GM21737 (cell line): ENCODE measurements around the gene POLG2.

Experiments used
- ATAC-seq: cut with Tn5 transposase; IDR thresholded peaks from one replicate; pipeline ENCODE4 v1.9.1; 2021; ENCODE audit warnings: mild to moderate bottlenecking, moderate library complexity; ENCODE audit not compliant: unreplicated experiment

POLG2 gene

DNA sequence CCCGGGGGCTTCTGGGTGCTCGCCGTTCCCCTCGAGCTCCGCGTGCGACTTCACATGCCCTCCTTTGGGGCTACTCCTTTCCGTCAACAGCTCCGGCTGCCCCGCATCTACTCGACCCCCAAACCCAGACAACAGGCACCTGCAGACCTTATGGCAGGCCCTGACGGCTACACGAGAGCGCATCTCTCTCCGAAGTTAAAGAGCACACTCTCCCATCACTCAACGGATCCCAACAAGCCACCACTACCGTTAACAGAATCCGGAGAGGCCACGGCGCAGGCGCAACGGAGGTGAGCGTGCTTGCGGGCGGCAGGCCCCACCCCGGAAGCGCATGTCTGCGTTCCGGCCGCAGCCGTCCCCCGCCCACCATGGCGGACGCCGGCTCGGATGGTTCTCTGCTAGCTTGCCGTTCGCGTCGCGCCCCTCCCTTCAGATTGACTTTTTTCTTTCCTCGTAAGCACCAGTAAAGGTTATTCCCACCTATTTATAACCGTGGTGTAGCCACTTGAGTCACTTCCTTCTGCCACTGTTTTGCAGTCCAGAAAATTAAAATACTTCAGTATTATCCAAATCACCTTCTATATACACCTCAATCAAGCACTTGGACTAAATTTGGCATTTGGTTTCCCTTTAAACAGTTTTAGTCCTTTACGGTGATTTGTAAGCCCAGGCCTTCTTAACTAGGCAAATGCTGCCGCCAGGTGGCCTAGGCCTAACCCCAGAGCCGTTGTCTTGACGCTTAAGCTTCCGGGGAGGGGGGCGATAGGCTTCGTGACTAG, at the start of gene POLG2:
POLG2 (minus strand) TSS at position 269 of the 779 bp plus-strand sequence; CDS start at position 183, 86 bp downstream.
- peak; percentile 71 for ATAC-seq

DNA sequence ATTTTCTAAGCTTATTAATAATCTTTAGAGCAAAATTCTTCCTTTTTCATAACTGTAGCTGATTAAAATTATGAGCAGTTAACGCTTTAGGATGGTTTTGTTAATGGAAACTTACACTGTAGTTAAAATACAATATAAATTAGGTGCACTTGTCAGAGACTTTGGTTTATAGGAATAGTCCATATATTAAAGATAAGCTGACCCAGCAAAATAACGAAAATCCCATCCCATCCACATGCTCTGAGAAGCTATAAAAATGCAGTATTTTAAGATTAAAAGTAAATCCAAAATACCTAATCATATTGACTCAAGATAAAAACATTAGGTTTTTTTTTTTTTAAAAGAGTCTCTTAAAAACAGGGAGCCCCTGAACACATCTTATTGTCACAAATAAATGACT, 47.9 kb upstream of the POLG2 start:
- ATAC-seq, result no peak

DNA sequence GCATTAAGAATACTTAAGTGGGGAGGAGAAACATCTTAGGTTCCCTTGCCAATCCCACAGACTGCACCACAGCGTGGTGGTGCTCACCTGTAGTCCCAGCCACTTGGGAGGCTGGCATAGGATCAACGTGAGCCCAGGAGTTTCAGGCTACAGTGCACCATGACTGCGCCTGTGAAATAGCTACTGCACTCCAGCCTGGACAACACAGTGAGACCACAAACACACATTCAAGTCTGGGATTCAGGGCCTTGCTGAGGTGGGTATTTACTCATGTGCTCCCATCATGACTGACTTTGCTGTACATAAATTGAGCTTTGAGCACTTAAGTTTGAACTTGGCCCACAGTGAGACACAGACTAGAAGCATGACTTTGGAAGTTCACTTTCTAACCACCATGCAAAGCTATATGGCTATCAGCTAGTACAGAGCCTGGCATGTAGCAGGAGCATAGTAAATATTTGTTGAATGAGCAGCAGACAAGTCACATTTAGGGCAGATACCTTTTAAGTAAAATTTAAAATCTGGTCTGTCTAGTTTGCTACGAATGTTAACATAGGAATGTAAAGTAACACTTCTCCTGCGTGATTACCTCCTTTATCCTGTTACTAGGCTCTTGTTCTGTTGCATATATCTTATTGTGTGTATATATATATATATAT, 43.4 kb upstream of the POLG2 start:
- no peak for ATAC-seq

DNA sequence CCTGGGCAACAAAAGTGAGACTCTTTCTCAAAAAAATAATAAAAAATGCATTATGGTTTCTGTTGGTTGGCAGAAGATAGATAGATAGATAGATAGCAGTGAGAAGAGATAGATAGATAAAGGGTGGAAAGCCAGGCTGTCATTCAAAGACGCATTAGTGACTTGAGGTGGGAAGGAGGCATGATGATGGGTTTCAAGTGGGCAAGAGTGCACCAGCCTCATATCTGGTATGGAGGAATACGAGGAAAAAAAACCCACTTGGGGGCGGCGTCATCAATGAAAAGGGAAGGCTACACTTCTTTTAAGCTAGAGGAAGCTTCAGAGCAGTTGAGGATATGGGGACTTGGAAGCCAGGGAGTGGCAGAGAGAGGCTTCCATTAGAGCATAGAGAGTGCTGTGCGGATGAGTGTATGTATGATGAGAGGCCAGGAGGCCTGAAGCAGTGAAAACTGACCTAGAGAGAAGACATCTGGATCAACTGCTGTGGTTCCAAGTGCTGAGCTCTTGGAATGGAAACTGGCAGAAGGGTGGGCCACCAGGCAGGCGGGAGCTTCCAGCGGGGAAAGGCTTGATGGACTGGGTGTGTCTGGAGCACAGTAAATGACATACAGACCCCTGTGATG, 41.8 kb upstream of the POLG2 start:
- no peak for ATAC-seq

DNA sequence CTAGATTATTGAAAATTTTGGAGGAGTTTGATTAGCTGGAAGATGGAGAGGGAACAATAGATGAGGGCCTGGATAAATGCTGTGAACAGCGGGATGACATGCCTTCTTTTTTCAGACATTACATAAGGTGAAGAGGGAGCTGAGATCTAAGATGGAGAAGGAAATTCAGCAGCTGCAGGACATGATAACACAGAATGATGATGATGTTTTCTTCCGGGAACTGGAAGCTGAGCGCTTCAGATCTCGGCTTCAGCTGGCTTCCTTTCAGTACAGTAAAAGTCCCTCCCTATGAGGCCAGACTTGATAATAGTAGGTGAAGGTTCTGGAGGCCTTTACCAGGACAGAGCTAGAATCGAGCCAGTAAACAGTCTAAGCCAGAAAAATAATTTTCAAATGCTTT, 40.6 kb upstream of the POLG2 start:
- no peak for ATAC-seq

DNA sequence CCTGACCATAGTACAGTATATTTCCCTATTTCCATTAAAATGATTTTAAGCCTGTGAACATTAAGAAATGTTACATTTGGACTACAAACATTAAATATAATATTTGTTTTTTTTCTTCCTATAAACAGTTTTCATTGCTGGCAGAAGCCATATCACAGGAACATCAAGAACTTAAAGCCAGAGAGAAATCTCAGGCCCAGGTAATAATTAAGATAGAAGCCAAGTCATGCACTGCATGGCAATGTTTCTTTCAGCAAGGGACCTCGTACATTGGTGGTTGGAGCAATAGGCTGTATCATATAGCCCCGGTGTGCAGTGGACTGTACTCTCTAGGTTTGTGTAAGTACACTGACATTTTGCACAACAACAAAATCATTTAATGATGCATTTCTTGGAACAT, 40.1 kb upstream of the POLG2 start:
- ATAC-seq, result no peak

DNA sequence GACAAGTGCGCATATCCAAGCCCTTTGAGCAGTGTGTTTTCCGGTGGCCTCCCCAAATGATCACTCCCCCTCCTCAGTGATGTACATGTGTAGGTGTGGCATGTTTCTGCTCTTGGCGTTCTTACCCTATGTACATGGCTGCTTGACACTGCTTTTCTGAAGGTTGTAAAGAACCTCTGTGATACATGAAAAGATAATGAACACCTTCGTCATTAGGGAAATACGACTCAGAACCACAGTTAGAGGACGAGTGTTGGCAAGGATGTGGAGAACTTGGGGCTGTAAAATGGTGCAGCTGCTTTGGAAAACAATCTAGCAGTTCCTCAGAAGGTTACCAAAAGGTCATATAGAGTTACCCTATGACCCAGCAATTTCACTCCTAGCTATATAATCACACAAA, 38.5 kb upstream of the POLG2 start:
- ATAC-seq, result no peak

DNA sequence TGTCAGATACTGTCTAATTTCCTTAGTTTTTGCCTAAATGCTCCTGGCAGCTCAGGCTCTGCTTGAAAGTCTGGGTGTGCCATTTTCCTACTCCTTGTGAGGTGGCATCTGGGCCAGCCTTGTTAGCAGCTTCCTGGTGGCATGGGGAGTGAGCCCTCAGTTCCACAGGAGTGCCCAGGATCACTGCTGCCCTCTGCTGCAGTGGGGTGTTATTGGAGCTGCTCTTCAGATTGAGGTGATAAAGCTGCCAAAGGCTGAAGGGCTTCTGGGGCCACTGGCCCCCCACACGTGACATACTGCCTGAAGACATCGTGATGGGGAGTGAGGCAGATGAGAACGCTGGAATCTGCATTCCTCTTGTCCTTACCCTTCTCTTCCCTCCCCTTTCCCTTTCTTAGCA, 37.3 kb upstream of the POLG2 start:
- no peak for ATAC-seq

DNA sequence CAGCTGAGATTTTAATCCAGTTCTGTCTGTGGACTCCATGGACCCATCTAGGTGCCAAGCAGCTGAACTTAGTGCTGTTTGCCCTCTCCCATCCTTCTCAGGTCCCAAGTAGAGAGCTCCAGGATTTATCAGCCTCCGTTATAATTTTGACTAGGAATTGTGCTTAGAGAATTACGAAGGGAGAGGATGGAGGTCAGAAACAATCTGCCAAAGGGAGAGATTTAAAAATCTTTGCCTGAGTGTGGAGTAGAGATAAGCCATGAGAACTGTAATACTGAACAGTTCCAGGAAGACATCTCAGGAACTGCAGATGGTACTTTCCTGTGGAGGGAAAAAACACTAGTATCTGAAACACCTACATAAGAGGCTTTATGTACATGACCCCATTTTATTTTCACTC, 36.9 kb upstream of the POLG2 start:
- ATAC-seq, result no peak

DNA sequence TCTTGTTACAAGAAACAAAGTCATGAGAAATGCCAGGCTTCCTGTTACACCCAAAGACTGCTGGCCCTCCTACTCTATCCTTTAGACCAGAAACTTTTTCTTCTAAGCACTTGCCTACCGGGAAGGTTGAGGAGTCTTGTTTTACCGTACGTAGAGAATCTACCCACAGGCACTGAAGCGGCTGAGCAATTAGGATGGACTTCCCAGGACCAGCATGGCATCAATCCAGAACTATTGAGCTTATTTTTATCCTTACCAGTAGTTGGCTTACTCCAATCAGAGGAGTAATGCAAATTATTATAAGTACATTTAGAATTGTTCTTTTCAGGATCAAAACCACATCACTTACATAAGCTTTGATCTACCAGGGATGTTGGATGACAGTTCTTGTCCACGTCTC, 35.6 kb upstream of the POLG2 start:
- no peak for ATAC-seq

DNA sequence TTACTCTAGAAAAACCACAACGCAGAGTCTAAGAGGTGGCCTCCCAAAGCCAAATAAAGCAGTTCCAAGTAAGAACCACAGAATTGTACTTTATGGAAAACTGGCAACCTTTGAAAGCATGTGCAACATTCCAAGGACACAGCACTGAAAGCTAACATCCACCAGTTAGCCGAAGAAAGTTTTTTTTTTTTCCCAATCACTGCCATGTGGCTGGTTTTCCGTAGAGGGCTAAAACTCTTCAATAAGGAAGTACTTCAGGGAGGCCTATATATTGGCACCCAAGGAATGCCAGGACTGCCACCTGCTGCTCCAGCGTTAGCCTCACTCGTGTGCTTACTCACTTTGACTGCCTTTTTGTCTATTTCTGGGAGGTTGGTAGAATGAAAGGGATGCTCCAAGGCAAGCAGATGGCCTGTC, 35.1 kb upstream of the POLG2 start:
- ATAC-seq, result no peak

DNA sequence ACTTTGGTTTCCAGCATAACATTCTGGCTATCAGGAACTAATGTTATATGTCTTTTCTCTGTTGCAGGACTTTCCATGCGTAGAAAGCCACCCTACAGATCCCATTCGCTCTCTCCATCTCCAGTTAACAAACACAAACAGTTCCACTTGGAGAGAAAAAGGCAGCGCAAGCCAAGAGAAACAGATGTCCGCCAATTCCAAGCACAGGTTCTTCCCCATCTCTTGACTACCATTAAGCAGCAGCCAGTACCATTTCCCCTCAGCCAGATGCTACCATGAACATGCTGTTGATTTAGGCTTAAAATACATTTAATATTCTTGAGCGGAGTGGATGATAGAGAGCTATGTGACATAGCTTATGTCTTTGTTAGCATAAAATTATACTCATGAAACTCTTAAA, 32.4 kb upstream of the POLG2 start:
- ATAC-seq, result no peak

DNA sequence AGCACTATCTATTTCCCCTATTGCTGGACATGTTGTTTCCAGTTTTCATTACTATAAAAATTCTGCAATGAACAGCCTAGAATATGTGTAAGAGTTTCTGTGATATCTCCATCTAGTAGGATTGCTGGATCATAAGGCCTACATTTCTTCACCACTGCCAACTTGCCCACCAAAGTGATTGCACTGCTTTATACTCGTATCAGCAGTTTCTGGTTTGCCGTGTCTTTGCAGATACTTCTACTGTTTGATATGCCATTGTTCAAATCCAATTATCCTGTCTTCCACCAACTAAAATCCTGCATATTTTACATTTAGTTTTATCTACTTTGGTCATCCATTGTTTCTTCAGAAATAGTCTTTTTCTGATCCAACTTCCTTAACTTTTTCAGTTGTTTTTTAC, 31.1 kb upstream of the POLG2 start:
- no peak for ATAC-seq

DNA sequence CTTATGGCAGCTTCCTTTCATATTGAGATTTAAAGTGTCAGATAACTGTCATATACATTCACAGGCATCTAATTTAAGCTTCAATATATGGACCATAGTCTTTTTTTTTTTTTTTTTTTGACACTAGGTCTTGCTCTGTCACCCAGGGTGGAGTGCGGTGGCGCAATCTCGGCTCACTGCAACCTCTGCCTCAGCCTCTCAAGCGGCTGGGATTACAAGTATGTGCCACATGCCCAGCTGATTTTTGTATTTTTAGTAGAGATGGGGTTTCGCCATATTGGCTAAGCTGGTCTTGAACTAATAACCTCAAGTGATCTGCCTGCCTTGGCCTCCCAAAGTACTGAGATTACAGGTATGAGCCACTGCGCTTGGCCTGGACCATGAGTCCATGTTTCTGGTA, 23.5 kb upstream of the POLG2 start:
- ATAC-seq, result no peak

DNA sequence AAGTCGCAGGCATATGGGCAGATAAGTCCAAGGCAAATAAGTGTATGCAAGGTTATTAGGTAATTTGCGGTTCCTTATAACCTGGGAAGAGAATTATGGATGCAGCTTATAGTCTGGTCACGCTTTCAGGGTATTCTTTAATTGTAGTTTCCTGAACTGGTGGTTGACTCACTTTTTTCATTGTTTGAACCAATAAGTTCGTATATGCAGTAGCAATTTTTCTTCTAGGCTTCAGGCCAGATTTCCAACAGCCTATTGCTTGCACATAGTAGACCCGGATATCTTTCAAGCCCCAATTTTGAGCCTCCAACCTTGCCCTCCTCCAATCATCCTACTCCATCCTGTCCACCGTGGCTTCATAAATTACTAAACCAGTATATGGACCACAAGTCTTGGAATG, 22.7 kb upstream of the POLG2 start:
- no peak for ATAC-seq

DNA sequence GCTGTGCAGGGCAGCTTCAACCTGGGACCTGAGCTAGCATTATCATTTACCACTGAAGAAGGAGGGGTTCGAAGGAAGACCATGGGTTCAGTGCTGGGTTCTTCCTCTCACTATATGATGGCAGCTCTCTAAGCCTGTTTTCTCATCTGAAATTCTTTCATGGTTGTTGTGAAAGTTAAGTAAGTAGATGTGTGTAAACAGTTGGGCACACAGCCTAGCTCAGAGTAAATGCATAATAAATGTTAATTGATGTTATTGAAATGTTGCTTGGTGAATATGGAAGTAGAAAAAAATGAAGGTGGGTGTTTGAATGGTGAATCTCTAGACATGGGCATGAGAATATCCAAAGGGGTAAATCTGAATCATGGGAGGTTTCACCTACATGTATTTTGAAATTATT, 19.0 kb upstream of the POLG2 start:
- ATAC-seq, result no peak

DNA sequence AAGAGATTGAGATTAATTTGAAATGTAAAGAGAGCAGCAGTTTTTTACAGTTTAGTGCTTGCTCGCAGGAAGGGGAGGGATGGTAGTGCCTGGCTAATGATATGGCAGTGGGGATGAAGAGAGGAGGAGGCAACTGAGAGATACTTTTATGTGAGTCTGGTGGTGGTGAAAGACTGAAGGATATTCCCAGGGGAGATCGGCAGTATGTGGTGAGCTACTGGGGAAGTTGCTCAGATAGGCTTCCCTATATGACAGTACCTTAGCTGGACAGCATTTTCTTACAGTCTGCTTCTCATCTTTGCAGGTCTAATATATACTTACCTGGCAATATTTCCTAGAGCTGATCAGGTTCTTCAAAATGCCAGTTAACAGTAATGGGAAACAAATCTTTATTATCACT, 18.6 kb upstream of the POLG2 start:
- ATAC-seq, result no peak

DNA sequence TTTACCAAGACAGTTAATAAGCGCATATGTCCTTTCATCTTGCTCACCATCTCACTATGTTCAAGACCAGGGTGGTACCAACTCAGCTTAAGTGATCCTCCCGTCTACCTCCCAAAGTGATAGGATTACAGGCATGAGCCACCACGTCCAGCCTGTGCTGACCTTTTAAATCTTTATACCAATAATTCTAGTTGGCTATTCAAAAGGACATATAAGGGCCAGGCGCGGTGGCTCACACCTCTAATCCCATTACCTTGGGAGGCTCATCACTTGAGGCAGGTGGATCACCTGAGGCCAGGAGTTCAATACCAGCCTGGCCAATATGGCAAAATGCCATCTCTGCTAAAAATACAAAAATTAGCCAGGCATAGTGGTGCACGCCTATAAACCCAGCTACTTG, 12.3 kb upstream of the POLG2 start:
- ATAC-seq, result no peak

DNA sequence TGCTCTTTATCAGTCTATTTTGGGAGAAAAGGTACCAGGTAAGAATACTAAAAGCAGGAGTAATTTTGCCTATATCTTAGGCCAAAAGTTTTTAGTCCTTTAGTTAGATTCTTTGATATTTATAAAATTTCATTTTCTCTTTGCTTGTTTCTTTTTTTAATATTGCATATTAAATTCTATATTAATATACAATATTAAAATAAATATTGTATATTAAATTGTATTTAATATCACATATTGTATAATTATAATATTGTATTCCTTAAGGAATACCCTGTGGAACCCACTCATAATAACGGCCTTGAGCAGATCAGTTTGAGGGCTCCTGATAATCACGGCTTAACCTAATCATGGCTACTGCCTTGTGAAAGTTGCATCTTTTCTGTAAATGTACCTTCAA, 11.8 kb upstream of the POLG2 start:
- ATAC-seq, result no peak

DNA sequence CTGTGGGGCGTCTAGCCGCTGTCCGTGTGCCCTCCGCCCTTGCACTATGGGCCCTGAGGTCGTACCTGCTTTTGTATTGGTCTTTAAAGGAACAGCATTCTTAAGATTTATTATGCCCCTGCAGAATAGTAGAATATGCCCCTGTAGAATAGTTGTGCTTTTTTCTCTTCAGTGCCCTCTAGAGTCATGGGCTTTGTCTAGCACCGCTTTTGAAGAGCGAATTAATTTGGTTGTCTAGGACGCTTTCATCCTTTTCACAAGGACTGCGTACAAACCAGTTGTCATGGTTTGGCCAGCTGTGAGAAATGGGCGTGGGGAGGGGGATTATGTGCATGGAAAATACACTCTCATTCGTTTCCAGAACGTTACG, 10.5 kb upstream of the POLG2 start:
- peak; percentile 7 for ATAC-seq

DNA sequence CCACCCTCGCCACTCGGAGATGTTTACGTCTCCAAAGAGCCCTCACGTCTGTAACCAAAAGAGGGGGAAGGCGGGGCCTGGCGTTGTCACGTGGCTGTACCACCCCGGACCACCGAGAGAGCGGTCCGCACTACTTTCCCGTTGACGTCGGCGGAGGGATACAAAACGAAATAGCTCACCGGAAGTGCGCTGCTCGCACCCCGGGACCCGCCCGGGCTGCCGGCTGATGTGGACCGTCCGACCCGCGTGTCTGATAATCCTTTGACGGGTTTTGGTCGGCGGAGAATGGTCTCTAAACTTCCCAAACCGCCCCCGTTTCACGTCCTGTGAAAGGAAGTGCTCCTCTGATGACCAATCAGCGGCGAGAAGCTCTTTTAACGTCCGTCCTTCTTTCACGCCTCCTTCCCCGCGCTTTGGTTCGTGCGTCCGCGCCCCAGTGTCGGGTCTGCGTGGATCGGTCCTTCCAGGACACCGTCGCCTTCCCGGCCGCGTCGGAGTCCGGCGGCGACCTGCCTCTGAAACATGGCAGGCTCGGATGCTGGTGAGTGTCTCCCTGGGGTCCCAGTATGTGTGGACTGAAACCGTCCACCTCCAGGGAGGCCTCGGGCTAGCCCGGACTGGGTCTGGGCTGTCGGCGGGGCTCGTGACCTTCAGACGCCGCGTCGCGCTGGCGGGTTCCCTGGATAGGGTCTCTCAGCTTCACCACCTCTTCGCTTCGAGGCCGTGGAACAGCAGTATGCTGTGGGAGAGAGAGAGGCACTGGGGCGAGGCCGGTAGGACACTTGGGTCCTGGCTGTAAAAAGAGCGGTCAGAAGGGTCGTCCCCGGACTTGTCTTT, 9.9 kb upstream of the POLG2 start, which contains the start of gene CEP95:
CEP95 (plus strand) TSS at position 402 of the 837 bp plus-strand sequence; CDS start at position 523, 121 bp downstream.
- ATAC-seq, result peak; percentile 51
